LNCaP clone FGC (cell line): Measurements from ENCODE around the gene SPIRE2.
"Not testable (repeated sequence)": the region's sequence is repeated elsewhere in the genome, so short reads cannot be mapped to it uniquely, and the experiment has no call there.

Experiments
- DNase-seq: peaks from one replicate; pipeline ENCODE4 v3.0.0-alpha.2; 2011; ENCODE audit warnings: low read depth
- H3K4me3 ChIP-seq: 2 replicates; pipeline ENCODE4 v1.5.1; 2011; ENCODE audit warnings: mild to moderate bottlenecking, low read depth, low read length, control low read depth
- CTCF ChIP-seq: IDR thresholded peaks from 2 replicates; pipeline ENCODE4 v1.5.1; 2012; ENCODE audit warnings: mild to moderate bottlenecking; ENCODE audit not compliant: control insufficient read depth, insufficient read depth; ENCODE audit errors: extremely low read depth

SPIRE2 gene

DNA sequence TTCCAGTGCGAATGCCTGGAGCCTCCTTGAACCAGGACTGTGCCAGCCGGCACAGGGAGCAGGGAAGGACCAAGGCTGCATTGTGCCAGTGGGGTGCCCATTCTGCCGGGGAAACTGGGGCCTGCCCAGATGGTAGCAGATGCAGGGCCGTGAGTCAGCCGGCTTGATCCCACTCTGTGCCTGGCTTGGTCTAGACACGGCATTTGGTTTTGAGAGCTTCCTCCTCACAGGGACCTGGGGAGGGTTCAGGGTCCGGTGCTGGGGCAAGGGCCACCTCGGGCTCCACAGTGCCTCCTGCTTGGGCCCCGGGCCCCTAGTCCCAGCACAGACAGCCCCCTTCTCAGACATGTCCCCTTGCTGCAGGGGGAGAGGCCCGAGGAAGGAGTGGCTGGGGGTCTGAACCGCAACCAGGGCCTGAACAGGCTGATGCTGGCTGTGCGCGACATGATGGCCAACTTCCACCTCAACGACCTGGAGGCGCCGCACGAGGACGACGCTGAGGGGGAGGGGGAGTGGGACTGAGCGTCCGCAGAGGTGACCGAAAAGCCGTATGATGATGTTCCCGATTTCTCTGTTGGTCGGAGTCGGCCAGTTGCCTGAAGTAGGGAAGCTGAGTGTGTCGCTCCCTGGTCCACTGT lies 82.6 kb downstream of the SPIRE2 start:
- no peak overlapping the region for H3K4me3 ChIP-seq
- DNase-seq: no peak
- no peak for TF ChIP-seq CTCF

GRCh38 chr16:89911375-89911774 lies 83.1 kb downstream of the SPIRE2 start:
- TF ChIP-seq CTCF: no peak
- no peak overlapping the region for H3K4me3 ChIP-seq
- no peak for DNase-seq

DNA sequence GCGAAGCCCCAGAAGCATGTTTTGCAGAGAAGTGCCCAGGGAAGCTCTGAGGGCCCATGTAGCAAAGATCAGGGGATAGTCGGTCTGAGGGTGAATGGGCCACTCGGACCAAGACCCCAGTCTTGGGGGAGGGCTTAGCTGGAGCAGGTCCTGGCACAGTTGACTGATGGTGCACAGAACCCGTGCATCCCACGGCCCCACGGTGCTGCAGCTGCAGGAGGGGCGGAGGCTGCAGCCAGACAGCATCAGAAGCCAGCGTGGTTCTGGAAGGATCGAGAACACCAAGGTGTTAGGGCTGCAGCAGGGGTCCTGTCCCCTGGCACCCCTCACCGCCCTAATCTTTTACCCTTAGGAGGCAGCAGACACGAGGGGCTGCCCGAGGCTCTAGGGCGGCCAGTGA lies 83.9 kb downstream of the SPIRE2 start:
- no peak for DNase-seq
- no peak overlapping the region for H3K4me3 ChIP-seq
- no peak for TF ChIP-seq CTCF

DNA sequence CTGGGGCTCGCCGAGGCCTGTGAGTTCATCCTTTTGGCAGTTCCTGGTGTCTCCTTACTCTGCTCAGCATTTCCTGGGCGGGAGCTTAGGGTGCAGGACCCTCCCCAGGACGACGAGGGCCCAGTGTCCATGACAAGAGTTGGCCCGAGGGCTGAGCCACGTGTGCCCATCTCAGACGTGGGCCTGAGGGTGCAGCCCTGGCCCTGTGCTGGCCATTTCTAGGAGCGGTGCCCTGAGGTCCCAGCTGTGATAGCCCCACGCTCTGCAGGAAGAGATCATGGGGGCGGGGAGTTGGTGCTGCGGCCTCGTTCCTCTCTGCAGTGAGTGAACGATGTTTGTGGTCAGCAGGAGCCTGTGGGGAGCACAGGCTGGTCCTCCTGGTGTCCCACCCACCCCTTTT lies 84.4 kb downstream of the SPIRE2 start:
- TF ChIP-seq CTCF: no peak
- H3K4me3 ChIP-seq: no peak overlapping the region
- no peak for DNase-seq

GRCh38 chr16:89913408-89914387 lies 85.4 kb downstream of the SPIRE2 start:
- H3K4me3 ChIP-seq: no peak overlapping the region
- TF ChIP-seq CTCF: no peak
- DNase-seq: no peak

DNA sequence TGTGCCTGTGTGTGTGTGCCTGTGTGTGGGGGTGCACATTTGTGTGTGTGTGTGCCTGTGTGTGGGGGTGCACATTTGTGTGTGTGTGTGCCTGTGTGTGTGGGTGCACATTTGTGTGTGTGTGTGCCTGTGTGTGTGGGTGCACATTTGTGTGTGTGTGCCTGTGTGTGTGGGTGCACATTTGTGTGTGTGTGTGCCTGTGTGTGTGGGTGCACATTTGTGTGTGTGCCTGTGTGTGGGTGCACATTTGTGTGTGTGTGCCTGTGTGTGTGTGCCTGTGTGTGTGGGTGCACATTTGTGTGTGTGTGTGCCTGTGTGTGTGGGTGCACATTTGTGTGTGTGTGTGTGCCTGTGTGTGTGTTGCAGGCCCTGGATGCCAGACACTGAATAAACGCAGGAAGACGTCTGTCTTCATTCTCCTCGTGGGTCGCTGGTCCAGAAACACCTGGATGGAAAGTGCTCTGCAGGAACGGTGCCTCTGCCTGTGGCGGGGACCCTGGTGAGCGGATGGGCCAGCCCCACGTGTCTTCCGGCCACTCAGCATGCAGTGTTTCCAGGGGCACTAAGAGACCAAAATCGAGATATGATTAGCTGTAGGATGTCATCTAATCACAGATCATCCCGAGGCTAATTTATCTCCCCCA lies 86.5 kb downstream of the SPIRE2 start:
- not testable (repeated sequence) for DNase-seq, H3K4me3 ChIP-seq
